Bronchial epithelial cell (primary cell): ENCODE data around the gene CCDC134. TPM values are rescaled to one million over a fixed set of nuclear protein-coding genes. Genes with fewer than 3 reads are reported as not detected.

Experiments
- DNase-seq: peaks from one replicate; pipeline ENCODE4 v3.0.0-alpha.2; 2010; ENCODE audit warnings: low read depth
- FAIRE-seq: peaks from 2 replicates; lab custom pipeline; 2011; peaks lifted over from hg19 to GRCh38; lab: Jason Lieb, UNC
- H3K27me3 ChIP-seq: 2 replicates; pipeline ENCODE4 v1.5.1; 2011; ENCODE audit warnings: low read length; ENCODE audit not compliant: control insufficient read depth, insufficient read depth
- H3K36me3 ChIP-seq: 2 replicates; pipeline ENCODE4 v1.5.1; 2011; ENCODE audit warnings: low read length; ENCODE audit not compliant: control insufficient read depth, insufficient read depth
- H3K4me3 ChIP-seq: 2 replicates; pipeline ENCODE4 v1.5.1; 2011; ENCODE audit warnings: mild to moderate bottlenecking, low read depth, low read length, control low read depth
- total RNA-seq: library from RNA; depleted of rRNA; stranded (reverse); fragments of >200 nt; gene quantifications from 2 replicates; pipeline ENCODE4 v1.2.1, GENCODE V29; 2014
- TF ChIP-seq, protein P1 (sequence below): IDR thresholded peaks from 2 replicates; pipeline ENCODE4 v1.5.1; 2011; ENCODE audit warnings: mild to moderate bottlenecking, moderate library complexity, low read length, control low read depth, inconsistent platforms; ENCODE audit not compliant: insufficient read depth, severe bottlenecking

CCDC134 gene
- total RNA-seq, 1 donor from 2014 or later: 6.1 TPM

DNA sequence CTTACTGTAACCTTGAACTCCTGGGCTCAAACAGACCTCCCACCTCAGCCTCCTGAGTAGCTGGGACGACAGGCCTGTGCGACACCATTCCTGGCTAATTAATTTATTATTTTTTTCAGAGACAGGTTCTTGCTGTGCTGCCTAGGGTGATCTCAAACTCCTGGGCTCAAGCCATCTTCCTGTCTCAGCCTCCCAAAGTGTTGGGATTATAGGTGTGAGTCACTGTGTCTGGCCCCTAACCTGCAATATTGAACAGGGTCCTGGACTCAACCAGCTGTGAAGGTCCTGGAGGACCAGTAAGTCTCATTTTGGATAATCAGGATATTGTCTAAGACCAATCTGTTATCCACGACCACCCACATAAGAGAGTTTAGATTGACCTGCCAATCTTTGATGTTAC, 15.2 kb downstream of the CCDC134 start:
- no peak for DNase-seq
- TF ChIP-seq, protein P1, sequence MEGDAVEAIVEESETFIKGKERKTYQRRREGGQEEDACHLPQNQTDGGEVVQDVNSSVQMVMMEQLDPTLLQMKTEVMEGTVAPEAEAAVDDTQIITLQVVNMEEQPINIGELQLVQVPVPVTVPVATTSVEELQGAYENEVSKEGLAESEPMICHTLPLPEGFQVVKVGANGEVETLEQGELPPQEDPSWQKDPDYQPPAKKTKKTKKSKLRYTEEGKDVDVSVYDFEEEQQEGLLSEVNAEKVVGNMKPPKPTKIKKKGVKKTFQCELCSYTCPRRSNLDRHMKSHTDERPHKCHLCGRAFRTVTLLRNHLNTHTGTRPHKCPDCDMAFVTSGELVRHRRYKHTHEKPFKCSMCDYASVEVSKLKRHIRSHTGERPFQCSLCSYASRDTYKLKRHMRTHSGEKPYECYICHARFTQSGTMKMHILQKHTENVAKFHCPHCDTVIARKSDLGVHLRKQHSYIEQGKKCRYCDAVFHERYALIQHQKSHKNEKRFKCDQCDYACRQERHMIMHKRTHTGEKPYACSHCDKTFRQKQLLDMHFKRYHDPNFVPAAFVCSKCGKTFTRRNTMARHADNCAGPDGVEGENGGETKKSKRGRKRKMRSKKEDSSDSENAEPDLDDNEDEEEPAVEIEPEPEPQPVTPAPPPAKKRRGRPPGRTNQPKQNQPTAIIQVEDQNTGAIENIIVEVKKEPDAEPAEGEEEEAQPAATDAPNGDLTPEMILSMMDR: no peak
- no peak for FAIRE-seq
- peaks cover 4% of the 10 kb centered on the region for H3K36me3 ChIP-seq
- no peaks in the 10 kb centered on the region for H3K27me3 ChIP-seq
- no peak overlapping the region for H3K4me3 ChIP-seq

DNA sequence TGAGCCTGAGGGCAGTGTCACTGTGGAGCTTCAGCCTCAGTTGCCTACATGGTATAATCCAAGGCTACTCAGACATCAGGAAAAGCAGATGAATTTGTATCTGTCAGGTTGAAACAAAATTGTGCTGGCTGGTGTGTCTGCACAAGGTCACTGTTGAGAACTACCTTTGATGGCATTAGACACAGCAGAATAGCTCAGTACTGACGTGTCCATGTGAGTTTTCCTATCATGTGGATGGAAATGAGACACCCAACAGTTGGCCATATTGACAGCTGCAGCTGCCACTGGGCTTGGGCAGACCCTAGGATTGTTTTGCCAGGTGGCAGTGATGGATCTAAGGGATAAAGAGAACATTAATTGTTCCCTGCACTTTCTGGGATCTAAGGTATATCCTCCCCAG, 15.8 kb downstream of the CCDC134 start:
- Histone ChIP-seq H3K27me3 (no peaks in the 10 kb centered on the region), H3K36me3 (peaks cover 4% of the 10 kb centered on the region), H3K4me3 (no peak overlapping the region)
- FAIRE-seq (no peak), DNase-seq (no peak)
- TF ChIP-seq, protein P1: no peak

DNA sequence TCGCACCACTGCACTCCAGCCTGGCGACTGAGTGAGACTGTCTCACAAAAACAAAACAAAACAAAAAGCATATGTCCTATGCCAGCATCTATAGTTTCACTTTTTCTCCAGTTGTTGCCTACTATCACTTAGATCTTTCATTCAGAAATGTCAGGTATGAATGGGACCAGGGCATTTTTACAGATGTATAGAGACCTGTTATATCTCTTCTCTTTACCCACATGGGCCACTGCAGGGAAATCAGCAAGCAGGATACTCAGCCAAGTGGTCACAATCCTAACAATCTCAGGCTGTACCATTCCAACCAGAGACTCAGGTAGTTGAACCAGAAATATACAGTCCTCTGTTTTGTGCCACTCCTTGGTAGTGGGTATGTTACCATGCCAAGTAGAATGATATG, 16.4 kb downstream of the CCDC134 start:
- H3K4me3 ChIP-seq: no peak overlapping the region
- TF ChIP-seq, protein P1: no peak
- DNase-seq (no peak), FAIRE-seq (no peak)
- H3K36me3 ChIP-seq: peaks cover 3% of the 10 kb centered on the region
- H3K27me3 ChIP-seq: no peaks in the 10 kb centered on the region

DNA sequence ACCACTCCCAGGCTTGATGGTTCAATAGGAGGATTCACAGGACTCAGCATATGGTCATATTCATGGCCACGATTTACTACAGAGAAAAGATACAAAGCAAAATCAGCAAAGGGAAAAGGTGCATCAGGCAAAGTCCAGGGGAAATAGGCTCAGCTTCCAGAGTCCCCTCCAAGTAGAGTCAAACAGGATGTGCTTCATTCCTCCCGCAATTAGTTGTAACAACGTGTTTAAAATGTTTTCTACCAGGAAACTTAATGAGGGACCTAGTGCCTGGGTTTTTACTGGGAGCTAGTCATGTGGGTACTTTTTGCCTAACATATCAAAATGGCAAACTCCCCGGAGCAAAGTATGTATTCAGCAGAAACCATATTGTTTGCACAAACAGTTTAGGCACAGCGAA, 17.5 kb downstream of the CCDC134 start:
- FAIRE-seq (peak; percentile 75), DNase-seq (no peak)
- Histone ChIP-seq H3K36me3 (peaks cover 3% of the 10 kb centered on the region), H3K4me3 (no peak overlapping the region), H3K27me3 (no peaks in the 10 kb centered on the region)
- TF ChIP-seq, protein P1: no peak

DNA sequence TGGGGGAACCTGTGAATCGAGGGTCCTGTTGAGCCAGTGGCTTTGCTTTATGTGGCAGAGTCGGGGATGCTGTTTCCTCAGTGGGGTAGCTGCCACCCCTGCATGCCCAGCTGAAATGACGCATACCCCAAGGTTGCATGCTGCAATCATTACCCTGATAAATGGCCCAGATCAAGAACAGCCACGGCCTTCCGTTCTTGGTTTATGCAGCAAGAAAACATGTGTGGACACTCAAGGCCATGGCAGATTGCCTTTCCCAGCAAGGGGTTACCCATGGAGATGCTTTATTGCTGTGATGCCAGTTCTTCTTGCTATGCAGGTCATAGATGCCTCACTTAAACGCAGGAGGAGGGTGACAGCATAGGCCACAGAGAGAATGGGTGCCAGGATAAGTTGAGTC, 18.1 kb downstream of the CCDC134 start:
- no peak for DNase-seq
- TF ChIP-seq, protein P1: no peak
- FAIRE-seq: no peak
- no peaks in the 10 kb centered on the region for H3K27me3 ChIP-seq
- H3K4me3 ChIP-seq: no peak overlapping the region
- peaks cover 2% of the 10 kb centered on the region for H3K36me3 ChIP-seq

DNA sequence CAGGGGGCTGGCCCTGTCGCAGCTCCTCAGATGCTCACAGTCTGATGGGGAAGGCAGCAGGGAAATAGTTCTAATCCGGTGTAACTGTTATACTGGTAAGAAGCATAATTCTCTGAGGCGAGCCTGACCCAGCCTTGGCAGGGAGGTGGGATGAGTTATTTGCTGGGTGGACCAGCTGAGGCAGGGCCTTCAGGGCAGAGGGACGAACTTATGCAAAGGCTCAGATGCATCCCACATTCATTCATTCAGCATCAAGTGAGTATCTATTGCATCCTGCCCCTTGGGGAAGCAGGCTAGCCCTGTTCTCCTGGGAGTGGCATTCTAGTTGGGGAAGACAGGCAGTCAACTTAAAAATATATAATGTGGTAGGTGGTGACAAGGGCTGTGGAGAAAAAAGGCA, 18.8 kb downstream of the CCDC134 start:
- no peak for FAIRE-seq

More for the DNA sequence above, 18.8 kb downstream of the CCDC134 start:
- H3K36me3 ChIP-seq: no peaks in the 10 kb centered on the region
- TF ChIP-seq, protein P1: no peak
- no peaks in the 10 kb centered on the region for H3K27me3 ChIP-seq
- no peak for DNase-seq
- H3K4me3 ChIP-seq: no peak overlapping the region
